Stromal cell of bone marrow (primary cell): ENCODE measurements around the gene TCN1.
A peak's percentile ranks its signal among the peaks of the same experiment; 100 is the strongest.
"Not testable (repeated sequence)": the region's sequence is repeated elsewhere in the genome, so short reads cannot be mapped to it uniquely, and the experiment has no call there.

ENCODE experiments used
- DNase-seq: peaks from one replicate; pipeline ENCODE4 v3.0.0-alpha.2; 2012; ENCODE audit warnings: low read depth

The TCN1 gene

DNA sequence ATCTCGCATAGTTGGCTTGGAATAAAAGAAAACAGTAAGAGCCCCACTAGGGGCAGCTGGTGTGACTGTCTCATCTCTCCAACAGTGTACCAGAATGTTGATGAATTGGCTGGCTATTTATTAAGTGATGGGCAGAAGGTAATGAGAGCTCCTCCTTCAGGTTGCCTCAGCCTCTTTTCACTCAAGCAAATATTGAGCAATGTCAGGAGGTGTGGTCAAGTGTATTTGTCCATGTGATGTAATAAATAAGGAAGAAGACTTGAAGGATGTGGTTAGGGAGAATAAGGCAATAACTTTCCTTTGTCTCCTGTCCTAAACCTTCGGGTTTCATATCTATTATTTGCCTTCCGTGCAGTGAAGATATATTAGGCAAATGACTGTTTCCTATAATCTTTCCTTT, at the start of gene TCN1:
Gene TCN1, minus strand, starts transcription at position 91 of the 400 bp plus-strand sequence. Its CDS starts 17 bp downstream, at position 74.
- DNase-seq, result no peak

- not testable (repeated sequence) for DNase-seq
These were observed 37.3 kb upstream of the TCN1 start for GRCh38 chr11:59903569-59903968.

DNA sequence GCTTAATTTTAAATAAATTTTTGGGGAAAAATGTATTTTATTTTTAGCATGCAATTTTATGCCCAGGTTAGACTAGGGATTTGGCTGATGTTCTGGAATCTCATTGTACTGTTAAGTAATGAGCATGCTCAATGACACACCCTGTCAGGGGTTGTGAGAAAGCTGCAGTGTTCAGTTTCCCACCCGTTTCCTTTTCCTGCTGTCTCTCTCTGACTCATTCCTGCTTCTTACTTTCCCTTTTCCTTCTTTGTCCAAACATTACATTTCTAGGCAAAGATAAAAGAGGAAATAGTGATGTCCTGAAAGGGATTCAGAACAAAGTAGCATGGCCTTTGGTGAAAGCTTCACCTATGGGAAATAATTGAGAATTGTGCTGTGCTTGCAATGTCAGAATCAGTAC, 35.0 kb upstream of the TCN1 start:
- DNase-seq, result peak; percentile 6

- DNase-seq, result no peak
These were observed 34.3 kb upstream of the TCN1 start for GRCh38 chr11:59900366-59901126.

DNA sequence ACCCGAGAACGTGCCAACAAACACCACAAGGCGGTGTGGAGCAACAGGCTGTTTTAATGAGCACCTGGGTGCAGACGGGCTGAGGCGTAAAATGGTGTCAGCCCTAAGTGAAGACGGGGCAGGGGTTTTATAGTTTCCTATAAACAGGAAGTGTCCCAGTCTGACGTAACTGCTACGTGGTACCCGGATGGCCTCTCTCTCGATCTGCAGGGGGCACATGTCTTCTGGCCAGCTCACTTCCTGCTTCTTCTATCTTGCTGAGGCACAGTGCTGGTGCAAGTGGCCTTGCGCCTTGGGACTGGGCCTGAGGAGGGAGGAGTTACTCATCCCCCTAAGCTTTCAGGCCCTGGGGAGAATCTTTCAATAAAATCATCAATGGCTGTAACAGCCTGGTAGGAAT, 33.2 kb upstream of the TCN1 start:
- DNase-seq, result no peak

DNA sequence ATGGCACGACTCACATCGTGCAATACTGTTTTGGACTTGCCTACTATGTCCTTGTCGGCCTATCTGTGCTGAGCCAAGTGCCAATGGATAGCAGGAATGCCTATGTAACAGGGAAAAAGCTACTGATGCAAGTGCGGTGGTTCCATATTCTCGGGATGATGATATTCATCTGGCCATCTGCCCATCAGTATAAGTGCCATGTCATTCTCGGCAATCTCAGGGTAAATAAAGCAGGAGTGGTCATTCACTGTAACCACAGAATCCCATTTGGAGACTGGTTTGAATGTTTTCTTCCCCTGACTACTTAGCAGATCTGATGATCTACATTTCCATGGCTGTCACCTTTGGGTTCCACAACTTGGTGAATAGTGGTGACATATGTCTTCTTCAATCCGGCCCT, 32.4 kb upstream of the TCN1 start:
- no peak for DNase-seq

GRCh38 chr11:59898046-59898445, 31.8 kb upstream of the TCN1 start:
- no peak for DNase-seq

DNA sequence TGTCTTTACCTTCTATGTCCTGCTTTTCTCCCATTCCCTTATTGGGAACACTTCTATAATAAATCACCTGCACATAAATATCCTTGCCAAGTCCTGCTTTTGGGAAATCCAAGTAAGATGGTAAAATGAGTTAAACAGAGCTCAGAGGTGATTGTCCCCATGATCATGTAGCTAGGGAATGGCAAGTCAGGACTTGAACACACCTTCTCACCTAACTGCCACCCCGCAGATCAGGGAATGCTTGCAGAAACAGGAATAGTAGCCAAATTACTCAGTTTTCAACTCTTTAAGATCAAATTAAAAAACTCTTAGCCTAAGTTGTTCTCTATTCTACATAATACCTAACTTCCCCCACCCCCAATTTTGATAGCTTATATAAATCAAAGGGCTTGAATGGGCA, 28.3 kb upstream of the TCN1 start:
- no peak for DNase-seq

DNA sequence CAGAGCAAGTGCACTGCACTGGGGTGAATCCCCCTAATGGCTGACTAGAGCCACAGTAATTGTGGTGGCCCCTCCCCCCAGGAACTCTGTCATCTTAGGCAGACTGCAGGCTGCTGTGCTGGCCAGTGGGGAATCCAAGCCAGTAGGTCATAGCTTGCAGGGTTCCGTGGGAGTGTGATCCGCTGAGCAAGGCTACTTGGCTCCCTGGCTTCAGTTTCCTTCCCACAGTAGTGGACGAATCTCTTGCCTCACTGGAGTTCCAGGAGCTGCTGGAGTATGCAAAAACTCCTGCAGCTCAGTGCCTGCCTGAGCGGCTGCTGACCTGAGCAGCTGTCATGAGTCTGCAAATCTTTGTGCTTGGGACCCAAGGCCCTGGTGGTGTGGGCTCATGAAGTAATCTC, 25.5 kb upstream of the TCN1 start:
- DNase-seq, result no peak

GRCh38 chr11:59887156-59887555, 20.9 kb upstream of the TCN1 start:
- not testable (repeated sequence) for DNase-seq

- no peak for DNase-seq
These were observed 17.3 kb upstream of the TCN1 start for GRCh38 chr11:59883597-59883996.

DNA sequence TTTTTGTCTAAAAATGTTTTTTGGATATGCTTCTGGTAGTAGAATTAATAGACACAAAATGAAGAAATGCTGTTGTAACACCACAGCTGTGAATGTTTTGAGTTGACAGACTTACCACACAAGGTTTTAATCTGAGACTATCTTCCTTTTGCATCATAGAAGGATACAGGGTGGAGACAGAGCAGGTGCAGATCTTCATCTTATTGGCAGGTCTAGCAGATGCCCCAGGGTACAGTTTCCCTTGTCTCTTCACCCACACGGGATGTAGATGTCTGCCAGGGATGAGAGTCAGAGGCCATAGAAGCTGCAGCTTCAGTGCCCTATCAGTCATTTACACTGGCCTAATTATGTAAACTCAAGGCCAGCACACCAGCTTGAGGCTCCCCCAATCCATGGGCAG, 13.3 kb upstream of the TCN1 start:
- no peak for DNase-seq

GRCh38 chr11:59878575-59878974, 12.3 kb upstream of the TCN1 start, which contains the start of gene OOSP3:
Gene OOSP3 (plus strand): TSS chr11:59878782. CDS start chr11:59878809, 27 bp downstream.
- no peak for DNase-seq

DNA sequence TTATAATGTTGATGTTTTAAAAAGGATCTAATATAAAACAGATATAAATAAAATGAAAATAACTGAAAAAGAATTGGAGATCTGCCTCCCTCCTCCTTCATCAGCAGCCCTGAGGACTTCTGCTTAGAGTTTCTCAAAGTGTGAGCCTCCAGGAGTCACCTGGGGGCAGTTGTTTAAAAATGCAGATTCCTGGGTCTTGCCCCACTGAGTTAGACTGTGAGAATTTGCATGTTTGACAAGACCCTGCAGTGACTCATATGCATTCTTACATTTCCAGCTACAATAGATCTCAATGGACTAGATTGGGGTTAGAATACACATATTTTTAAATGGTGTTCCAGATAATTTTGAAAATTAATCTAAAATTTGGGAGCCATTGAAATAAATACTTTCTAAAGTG, 11.5 kb upstream of the TCN1 start:
- no peak for DNase-seq

- no peak for DNase-seq
These were observed 11.0 kb upstream of the TCN1 start for GRCh38 chr11:59877325-59877724.

- no peak for DNase-seq
These were observed 9.7 kb upstream of the TCN1 start for GRCh38 chr11:59875856-59876519.

DNA sequence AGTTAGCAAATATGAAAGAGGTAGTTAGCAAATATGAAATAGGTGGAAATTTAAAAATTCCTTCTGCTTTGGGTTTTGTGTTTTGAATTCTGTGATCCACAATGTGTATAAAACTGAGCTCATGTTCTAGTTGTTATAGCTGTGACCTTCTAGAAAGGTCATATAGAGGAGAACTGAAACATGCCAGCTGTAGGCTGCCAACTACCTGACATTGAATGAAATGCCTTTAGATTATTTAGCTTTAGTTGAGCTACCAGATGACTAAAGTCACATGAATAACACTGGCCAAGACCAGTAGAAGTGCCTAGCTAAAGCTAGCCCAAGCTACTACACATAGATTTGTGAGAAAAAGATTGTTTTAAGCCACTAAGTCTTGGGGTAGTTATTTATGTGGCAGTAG, 5.8 kb upstream of the TCN1 start:
- no peak for DNase-seq

DNA sequence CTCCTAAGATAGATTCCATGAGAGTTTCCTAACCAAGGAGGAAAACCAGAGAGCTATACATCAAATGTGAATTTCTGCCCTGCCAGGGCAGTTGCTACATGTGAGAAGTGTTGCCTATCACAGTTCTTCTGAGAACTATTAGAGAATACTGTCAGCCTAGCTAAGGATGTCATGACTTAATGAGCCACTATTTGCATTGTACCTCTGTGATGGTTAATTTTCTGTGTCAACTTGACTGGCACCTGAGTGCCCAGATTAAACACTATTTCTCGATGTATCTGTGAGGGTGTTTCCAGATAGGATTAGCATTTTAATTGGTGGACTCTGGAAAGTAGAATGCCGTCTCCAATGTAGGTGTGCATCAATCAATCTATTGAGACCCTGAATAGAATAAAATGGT, 1.7 kb upstream of the TCN1 start:
- DNase-seq, result no peak

GRCh38 chr11:59866836-59867235, 549 bp upstream of the TCN1 start:
- no peak for DNase-seq

DNA sequence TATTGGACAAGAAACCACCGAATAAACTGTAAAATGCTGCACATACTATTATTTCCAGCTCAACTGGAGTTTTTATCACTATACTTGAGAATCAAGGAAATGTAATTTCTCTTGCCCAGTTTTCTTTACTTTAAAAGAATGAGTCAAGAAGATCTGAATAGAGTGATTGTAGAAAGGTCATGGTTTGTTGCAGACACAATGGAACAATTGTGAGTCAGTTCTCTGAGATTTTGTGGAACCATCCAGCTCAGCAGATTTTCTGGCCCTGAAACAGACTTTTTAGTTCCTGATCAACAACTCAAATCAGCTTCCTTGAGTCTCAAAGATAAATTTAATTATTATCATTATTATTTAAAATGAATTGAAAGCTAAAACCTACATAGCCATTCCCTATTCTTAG, 1.3 kb downstream of the TCN1 start:
- no peak for DNase-seq

GRCh38 chr11:59862252-59862651, 4.0 kb downstream of the TCN1 start:
- DNase-seq, result no peak

- no peak for DNase-seq
These were observed 6.6 kb downstream of the TCN1 start for GRCh38 chr11:59859673-59860072.
